Peyer's patch (tissue), 4 donors: ENCODE data around the gene RREB1. TPM values are rescaled to one million over a fixed set of nuclear protein-coding genes. Genes with fewer than 3 reads are reported as not detected.

ENCODE experiments used
- DNase-seq, 3 donors: peaks; one replicate each; pipeline ENCODE4 v3.0.0-alpha.2; 2017 to 2019
- H3K27ac ChIP-seq, 4 donors: fragments of 200-600 bp; sonication (generic); one replicate each; pipeline ENCODE4 v1.5.1; 2016 to 2019
- H3K27me3 ChIP-seq, 2 donors: fragments of 200-600 bp; sonication (generic); one replicate each; pipeline ENCODE4 v1.5.1; 2019
- H3K36me3 ChIP-seq, 3 donors: fragments of 200-600 bp; sonication (generic); one replicate each; pipeline ENCODE4 v1.5.1; 2016 to 2019
- H3K4me1 ChIP-seq, 4 donors: fragments of 200-600 bp; sonication (generic); one replicate each; pipeline ENCODE4 v1.5.1; 2016 to 2019
- H3K4me3 ChIP-seq, 4 donors: fragments of 200-600 bp; sonication (generic); 1 replicate in 3 of 4; 2 replicates in 1 of 4; pipeline ENCODE4 v1.5.1; 2016 to 2019; ENCODE audit warnings: mild to moderate bottlenecking in 1 of 4
- H3K9me3 ChIP-seq, 4 donors: fragments of 200-600 bp; sonication (generic); one replicate each; pipeline ENCODE4 v1.5.1; 2016 to 2019; ENCODE audit warnings: mild to moderate bottlenecking in 1 of 4
- CTCF ChIP-seq, 6 experiments: fragments of 450-650 bp in 4 of 6; fragments of 200-600 bp in 2 of 6; sonication (generic) in 1 of 6; IDR thresholded peaks; one replicate each; pipeline ENCODE4 v1.5.1; 2017 to 2019; ENCODE audit warnings: antibody characterized with exemption in 6 of 6, mild to moderate bottlenecking in 3 of 6, moderate library complexity in 1 of 6
- POLR2A ChIP-seq, 2 donors: fragments of 450-650 bp; IDR thresholded peaks; one replicate each; pipeline ENCODE4 v1.5.1; 2017; ENCODE audit warnings: antibody characterized with exemption in 2 of 2, mild to moderate bottlenecking in 2 of 2, moderate library complexity in 2 of 2
- total RNA-seq, 4 donors: library from RNA; depleted of rRNA; stranded (reverse); fragments of >200 nt; gene quantifications; one replicate each; pipeline ENCODE4 v1.1.0, GENCODE V29; 2016

RREB1 gene
- total RNA-seq, 4 donors from 2014 or later: 65.0 to 118 (median 113) TPM

- Histone ChIP-seq H3K27ac (peak overlapping the region in 1 of 4 donors; percentile 15), H3K4me3 (peak overlapping the region in 1 of 4 donors; percentile 9), H3K27me3 (no peaks in the 10 kb centered on the region), H3K9me3 (no peaks in the 10 kb centered on the region), H3K4me1 (peaks cover 0 to 70% (median 10%) of the 10 kb centered on the region in 4 donors), H3K36me3 (no peaks in the 10 kb centered on the region)
- DNase-seq: peak in 2 of 3 donors; percentile 66 to 67
- TF ChIP-seq POLR2A (IDR thresholded peaks at IDR 0.05) (no peak), CTCF (IDR thresholded peaks at IDR 0.05) (no peak)
Observed at GRCh38 chr6:7112741-7113313, 5.1 kb downstream of the RREB1 start.

GRCh38 chr6:7114744-7115458 is 7.1 kb downstream of the RREB1 start:
- peak overlapping the region in 2 of 4 donors; percentile 65 to 75 for H3K27ac ChIP-seq
- no peak for TF ChIP-seq POLR2A (IDR thresholded peaks at IDR 0.05)
- TF ChIP-seq CTCF (IDR thresholded peaks at IDR 0.05): no peak
- peaks cover 0 to 66% (median 8%) of the 10 kb centered on the region in 4 donors for H3K4me1 ChIP-seq

GRCh38 chr6:7115543-7116231 is 7.9 kb downstream of the RREB1 start:
- H3K27ac ChIP-seq: peak overlapping the region in 3 of 4 donors; percentile 22 to 75 (median 65)
- H3K4me1 ChIP-seq: peaks cover 0 to 61% (median 8%) of the 10 kb centered on the region in 4 donors
- no peaks in the 10 kb centered on the region for H3K27me3 ChIP-seq
- H3K4me3 ChIP-seq: peak overlapping the region in 1 of 4 donors; percentile 5
- H3K9me3 ChIP-seq: no peaks in the 10 kb centered on the region
- no peak for TF ChIP-seq CTCF (IDR thresholded peaks at IDR 0.05)
- TF ChIP-seq POLR2A (IDR thresholded peaks at IDR 0.05): no peak
- no peaks in the 10 kb centered on the region for H3K36me3 ChIP-seq
- no peak for DNase-seq

More at GRCh38 chr6:7114744-7115458, 7.1 kb downstream of the RREB1 start:
- Histone ChIP-seq H3K27me3 (no peaks in the 10 kb centered on the region), H3K36me3 (no peaks in the 10 kb centered on the region), H3K9me3 (no peaks in the 10 kb centered on the region), H3K4me3 (peak overlapping the region in 1 of 4 donors; percentile 5)
- no peak for DNase-seq

- Histone ChIP-seq H3K27me3 (no peaks in the 10 kb centered on the region), H3K4me1 (peaks cover 0 to 33% (median 8%) of the 10 kb centered on the region in 4 donors), H3K4me3 (no peak overlapping the region), H3K36me3 (no peaks in the 10 kb centered on the region), H3K27ac (no peak overlapping the region), H3K9me3 (no peaks in the 10 kb centered on the region)
- TF ChIP-seq CTCF (IDR thresholded peaks at IDR 0.05) (no peak), POLR2A (IDR thresholded peaks at IDR 0.05) (no peak)
- no peak for DNase-seq
Observed at GRCh38 chr6:7119272-7119801, 11.6 kb downstream of the RREB1 start.

- no peak for DNase-seq
- TF ChIP-seq POLR2A (IDR thresholded peaks at IDR 0.05) (no peak), CTCF (IDR thresholded peaks at IDR 0.05) (no peak)
- Histone ChIP-seq H3K4me1 (peaks cover 0 to 18% (median 3%) of the 10 kb centered on the region in 4 donors), H3K27me3 (no peaks in the 10 kb centered on the region), H3K9me3 (no peaks in the 10 kb centered on the region), H3K4me3 (no peak overlapping the region), H3K27ac (no peak overlapping the region), H3K36me3 (no peaks in the 10 kb centered on the region)
Observed at GRCh38 chr6:7121700-7122241, 14.0 kb downstream of the RREB1 start.
